Measurements from ENCODE around the gene PDE6C. TPM values are rescaled to one million over a fixed set of nuclear protein-coding genes. Genes with fewer than 3 reads are reported as not detected.

The PDE6C gene
- total and polyA plus RNA-seq, 12 donors = not detected

DNA sequence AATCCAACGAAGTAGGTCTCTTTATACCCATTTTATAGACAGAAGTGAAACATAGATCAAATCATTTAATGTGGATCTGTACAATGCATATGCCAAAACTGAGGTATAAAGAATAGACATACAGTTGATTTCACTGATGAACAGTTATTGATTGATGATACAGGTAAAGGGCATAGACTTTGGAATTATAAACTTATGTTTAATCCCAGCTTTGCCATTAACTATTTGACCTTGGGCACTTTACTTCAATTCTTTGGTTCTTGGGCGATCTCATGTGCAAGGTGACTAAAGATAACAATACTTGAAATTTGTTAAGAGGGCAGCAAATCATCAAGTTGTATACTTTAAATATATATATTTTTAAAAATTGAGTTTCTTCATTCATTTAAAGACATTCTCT is 61.5 kb downstream of the PDE6C start:
- no peaks in the 10 kb centered on the region for H3K4me1 ChIP-seq
- WGBS, 2 donors = 92 to 93% methylated on average over 2 of the region's 2 CpGs
- H3K27me3 ChIP-seq = no peaks in the 10 kb centered on the region
- ATAC-seq (no peak), DNase-seq (no peak)
- no peak overlapping the region for H3K27ac ChIP-seq
- H3K4me3 ChIP-seq = no peak overlapping the region
- TF ChIP-seq, protein P1, sequence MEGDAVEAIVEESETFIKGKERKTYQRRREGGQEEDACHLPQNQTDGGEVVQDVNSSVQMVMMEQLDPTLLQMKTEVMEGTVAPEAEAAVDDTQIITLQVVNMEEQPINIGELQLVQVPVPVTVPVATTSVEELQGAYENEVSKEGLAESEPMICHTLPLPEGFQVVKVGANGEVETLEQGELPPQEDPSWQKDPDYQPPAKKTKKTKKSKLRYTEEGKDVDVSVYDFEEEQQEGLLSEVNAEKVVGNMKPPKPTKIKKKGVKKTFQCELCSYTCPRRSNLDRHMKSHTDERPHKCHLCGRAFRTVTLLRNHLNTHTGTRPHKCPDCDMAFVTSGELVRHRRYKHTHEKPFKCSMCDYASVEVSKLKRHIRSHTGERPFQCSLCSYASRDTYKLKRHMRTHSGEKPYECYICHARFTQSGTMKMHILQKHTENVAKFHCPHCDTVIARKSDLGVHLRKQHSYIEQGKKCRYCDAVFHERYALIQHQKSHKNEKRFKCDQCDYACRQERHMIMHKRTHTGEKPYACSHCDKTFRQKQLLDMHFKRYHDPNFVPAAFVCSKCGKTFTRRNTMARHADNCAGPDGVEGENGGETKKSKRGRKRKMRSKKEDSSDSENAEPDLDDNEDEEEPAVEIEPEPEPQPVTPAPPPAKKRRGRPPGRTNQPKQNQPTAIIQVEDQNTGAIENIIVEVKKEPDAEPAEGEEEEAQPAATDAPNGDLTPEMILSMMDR (IDR thresholded peaks at IDR 0.05) = no peak
- peaks cover 0 to 100% (median 44%) of the 10 kb centered on the region in 9 donors for H3K36me3 ChIP-seq
- no peaks in the 10 kb centered on the region for H3K9me3 ChIP-seq
- intact Hi-C loops (cut with DNase I) = loop anchor here in 1 of 10 donors (10.0 kb wide), 1 partner anchor 119 kb away; no protein-coding TSS in a partner anchor

DNA sequence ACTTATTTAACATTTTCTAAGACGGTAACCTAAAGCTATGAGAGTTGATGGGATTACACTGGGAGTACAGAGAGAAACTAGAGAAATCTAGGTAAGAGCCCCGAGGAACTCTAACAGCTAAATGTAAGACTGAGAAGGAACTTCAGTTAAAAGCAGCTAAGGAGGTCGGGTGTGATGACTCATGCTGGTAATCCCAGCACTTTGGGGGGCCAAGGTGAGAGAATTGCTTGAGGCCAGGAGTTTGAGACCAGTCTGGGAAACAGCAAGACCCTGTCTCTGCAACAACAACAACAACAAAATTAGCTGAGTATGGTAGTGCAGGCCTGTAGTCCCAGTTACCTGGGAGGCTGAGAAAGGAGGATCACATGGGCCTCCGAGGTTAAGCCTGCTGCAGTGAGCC is 66.0 kb downstream of the PDE6C start:
- Histone ChIP-seq H3K27me3 (no peaks in the 10 kb centered on the region), H3K4me3 (no peak overlapping the region), H3K4me1 (peaks cover 0 to 11% (median 0%) of the 10 kb centered on the region in 9 donors), H3K36me3 (peaks cover 0 to 100% (median 31%) of the 10 kb centered on the region in 9 donors), H3K9me3 (no peaks in the 10 kb centered on the region), H3K27ac (no peak overlapping the region)
- TF ChIP-seq, protein P1 (IDR thresholded peaks at IDR 0.05) = no peak
- WGBS, 2 donors = 84 to 91% methylated on average over 4 of the region's 4 CpGs
- intact Hi-C loops (cut with DNase I) = loop anchor here in 4 of 10 donors (5.0 to 10.0 kb wide), 3 partner anchors 121 to 126 kb away; no protein-coding TSS in a partner anchor
- ATAC-seq (no peak), DNase-seq (no peak)

DNA sequence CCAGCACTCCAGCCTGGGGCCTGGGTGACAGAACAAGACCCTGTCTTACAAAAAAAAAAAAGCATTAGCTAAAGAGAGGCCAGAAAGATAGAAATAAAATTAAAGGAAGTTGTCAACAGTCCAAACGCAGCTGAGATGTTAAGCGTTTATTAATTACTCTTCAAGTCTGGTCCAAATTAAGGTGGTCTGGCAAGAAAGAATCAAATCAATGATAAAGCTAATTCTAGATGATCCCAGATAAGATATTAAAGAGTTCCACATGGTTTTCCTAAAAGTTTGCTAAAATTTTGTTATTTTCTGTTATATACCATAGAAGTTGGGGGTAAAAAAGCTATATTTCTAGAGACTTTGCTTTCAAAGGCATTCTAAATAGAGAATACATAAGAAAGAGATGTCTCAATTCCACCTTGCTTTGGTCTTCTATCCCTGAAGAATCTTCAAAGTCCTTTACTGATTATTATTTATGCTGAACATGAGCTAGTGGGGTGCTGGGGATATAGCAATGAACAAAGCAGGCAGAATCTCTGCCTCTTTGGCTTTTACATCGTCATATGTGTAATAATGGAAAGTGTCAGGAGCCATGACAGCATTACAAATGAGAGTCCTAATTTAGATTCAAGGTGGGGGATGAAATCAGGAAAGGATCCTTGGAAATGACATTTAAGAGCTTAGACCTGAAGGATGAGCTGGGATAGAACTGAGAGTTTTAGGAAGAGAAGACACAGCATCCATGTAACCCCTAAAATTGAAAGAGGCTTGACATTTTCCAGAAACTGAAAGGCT is 66.7 kb downstream of the PDE6C start:
- no peaks in the 10 kb centered on the region for H3K27me3 ChIP-seq
- no peak overlapping the region for H3K27ac ChIP-seq
- 72 to 80% methylated on average over 3 of the region's 3 CpGs for WGBS, 2 donors
- H3K36me3 ChIP-seq = peaks cover 0 to 100% (median 31%) of the 10 kb centered on the region in 9 donors
- H3K4me3 ChIP-seq = no peak overlapping the region
- DNase-seq = no peak
- TF ChIP-seq, protein P1 (IDR thresholded peaks at IDR 0.05) = no peak
- peaks cover 0 to 11% (median 0%) of the 10 kb centered on the region in 9 donors for H3K4me1 ChIP-seq
- intact Hi-C loops (cut with DNase I) = loop anchor here in 4 of 10 donors (5.0 to 10.0 kb wide), 3 partner anchors 122 to 127 kb away; no protein-coding TSS in a partner anchor
- H3K9me3 ChIP-seq = no peaks in the 10 kb centered on the region
- peak in 1 of 8 donors; percentile 90 for ATAC-seq

DNA sequence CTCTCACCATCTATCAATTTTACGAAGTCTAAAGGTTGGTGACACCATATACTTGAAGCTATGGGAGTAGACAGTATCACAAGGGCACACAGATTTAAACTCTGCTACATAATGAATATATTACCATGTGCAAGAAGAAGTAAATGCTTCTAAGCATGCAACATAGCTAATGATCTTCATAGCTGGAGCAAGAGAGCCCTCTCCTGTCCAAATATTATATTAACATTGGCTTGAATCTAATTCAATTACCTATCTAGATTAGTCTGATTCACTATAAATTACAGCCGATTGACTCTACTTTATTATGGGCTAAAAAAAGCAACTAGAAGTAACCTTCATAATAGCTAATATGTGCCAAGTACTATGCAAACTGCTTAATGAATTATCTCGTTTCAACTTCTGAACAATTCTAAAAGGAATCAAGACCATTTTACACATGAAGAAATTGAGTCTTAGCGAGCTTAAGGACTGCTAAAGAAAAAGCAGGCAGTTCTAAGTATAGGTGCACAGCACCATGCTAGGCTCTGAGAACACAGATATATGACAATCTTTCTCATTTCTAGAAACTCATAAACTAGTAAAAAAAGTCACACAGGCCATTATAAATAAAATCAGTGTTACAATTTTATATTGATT is 68.2 kb downstream of the PDE6C start:
- DNase-seq (no peak), ATAC-seq (peak in 3 of 8 donors; percentile 23 to 81 (median 25))
- Histone ChIP-seq H3K9me3 (no peaks in the 10 kb centered on the region), H3K4me3 (no peak overlapping the region), H3K36me3 (peaks cover 0 to 99% (median 28%) of the 10 kb centered on the region in 9 donors), H3K27ac (no peak overlapping the region), H3K4me1 (peaks cover 0 to 11% (median 0%) of the 10 kb centered on the region in 9 donors), H3K27me3 (no peaks in the 10 kb centered on the region)
- WGBS, 2 donors = 66 to 74% methylated on average over 4 of the region's 4 CpGs
- TF ChIP-seq, protein P1 (IDR thresholded peaks at IDR 0.05) = peak in 7 of 9 donors; percentile 20 to 56 (median 51)
- intact Hi-C loops (cut with DNase I) = loop anchor here in 6 of 10 donors (5.0 to 10.0 kb wide), 5 partner anchors 123 to 303 kb away; no protein-coding TSS in a partner anchor

Measured in heart right ventricle (tissue), 16 donors.